Activated naive CD4-positive, alpha-beta T cell treated with anti-CD3 and anti-CD28 coated beads, Interleukin-2, amount 50 U/mL, for 72 hours (primary cell): Measurements from ENCODE around the gene PLAGL1. TPM values are rescaled to one million over a fixed set of nuclear protein-coding genes. Genes with fewer than 3 reads are reported as not detected.
"Not testable (repeated sequence)": the region's sequence is repeated elsewhere in the genome, so short reads cannot be mapped to it uniquely, and the experiment has no call there.

Experiments used
- ATAC-seq, 2 donors: fragments of 150-1000 bp; cut with Tn5 transposase; 2 replicates each; pipeline ENCODE4 v1.10.0; 2021; ENCODE audit warnings: mild to moderate bottlenecking in 2 of 2, moderate library complexity in 2 of 2
- DNase-seq, 2 donors: peaks; one replicate each; pipeline ENCODE4 v3.0.0; 2021 to 2022; ENCODE audit warnings: low spot score in 2 of 2
- H3K27ac Mint-ChIP-seq, 2 donors: one replicate each; pipeline ENCODE4 v1.8.0; 2022; ENCODE audit warnings: mild to moderate bottlenecking in 2 of 2, mixed read lengths in 2 of 2
- H3K36me3 Mint-ChIP-seq, 2 donors: one replicate each; pipeline ENCODE4 v1.8.0; 2022; ENCODE audit warnings: mixed read lengths in 2 of 2
- H3K9me3 Mint-ChIP-seq, 2 donors: one replicate each; pipeline ENCODE4 v1.8.0; 2022; ENCODE audit warnings: mixed read lengths in 2 of 2
- total RNA-seq, 2 donors: library from RNA; stranded (reverse); gene quantifications; one replicate each; pipeline ENCODE4 v1.2.3, GENCODE V29; 2022

The PLAGL1 gene
- total RNA-seq, 2 donors from 2014 or later: 11.0 to 18.8 TPM

DNA sequence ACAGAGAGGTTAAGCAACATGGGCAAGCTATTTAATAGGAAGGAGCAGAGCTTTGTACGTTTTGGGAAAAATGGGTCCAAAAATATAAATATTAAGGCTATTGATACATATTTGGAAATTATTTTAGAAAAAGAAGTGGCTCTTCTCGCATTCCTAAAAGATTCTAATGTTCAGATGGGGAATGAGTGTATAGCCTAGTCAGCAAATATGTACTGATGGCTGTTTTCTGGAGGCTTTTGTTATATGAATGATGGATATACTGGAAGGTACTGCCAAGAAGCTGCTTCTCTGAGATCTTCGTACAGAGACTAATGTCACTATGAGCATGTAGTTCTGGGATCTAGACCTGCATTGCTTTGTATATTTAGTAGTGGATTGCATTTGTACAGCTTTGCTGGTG is 71.7 kb downstream of the PLAGL1 start:
- no peak overlapping the region for H3K27ac Mint-ChIP-seq
- DNase-seq (no peak), ATAC-seq (no peak)
- H3K36me3 Mint-ChIP-seq: peaks cover 12 to 13% of the 10 kb centered on the region in 2 donors
- H3K9me3 Mint-ChIP-seq: peaks cover 4 to 11% of the 10 kb centered on the region in 2 donors

DNA sequence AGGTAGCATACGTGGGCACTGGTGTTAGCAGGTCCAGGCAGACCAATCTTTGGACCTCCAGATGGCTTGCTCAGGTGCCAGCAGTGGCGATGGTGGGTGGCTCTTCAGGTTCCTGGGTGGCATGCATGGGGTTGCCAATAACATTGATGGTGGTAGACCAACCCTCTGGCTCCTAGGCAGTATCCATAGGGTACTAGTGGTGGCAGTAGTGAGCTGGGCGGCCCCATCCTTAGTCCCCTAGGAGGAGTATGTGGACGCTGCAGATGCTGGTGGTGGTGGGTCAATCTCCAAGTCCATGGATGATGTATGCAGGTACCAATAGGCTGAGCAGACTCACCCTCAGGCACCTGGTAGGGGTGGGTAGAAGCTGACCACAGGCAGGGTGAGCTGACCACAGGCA is 73.2 kb downstream of the PLAGL1 start:
- peaks cover 9 to 18% of the 10 kb centered on the region in 2 donors for H3K9me3 Mint-ChIP-seq
- H3K36me3 Mint-ChIP-seq: peaks cover 18 to 20% of the 10 kb centered on the region in 2 donors
- no peak for DNase-seq
- ATAC-seq: no peak
- no peak overlapping the region for H3K27ac Mint-ChIP-seq

DNA sequence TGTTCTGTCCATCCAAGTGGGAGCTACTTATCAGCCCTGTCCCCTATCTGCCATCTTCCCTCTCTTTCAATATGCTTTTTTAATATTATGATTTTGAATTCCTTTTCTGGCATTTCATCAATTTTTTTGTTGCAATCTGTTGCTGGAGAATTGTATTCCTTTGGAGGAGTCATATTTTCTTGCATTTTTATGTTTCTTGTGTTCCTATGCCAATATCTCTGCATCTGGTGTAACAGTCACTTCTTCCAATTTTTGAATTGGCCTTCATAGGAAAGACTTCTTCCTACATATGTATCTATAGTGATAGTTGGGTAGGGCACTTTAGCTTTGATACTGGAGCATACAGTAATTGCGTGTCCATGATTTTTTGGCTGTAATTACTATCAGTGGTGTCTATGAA is 73.7 kb downstream of the PLAGL1 start:
- Mint-ChIP-seq H3K27ac (no peak overlapping the region), H3K9me3 (peaks cover 9 to 18% of the 10 kb centered on the region in 2 donors), H3K36me3 (peaks cover 18 to 21% of the 10 kb centered on the region in 2 donors)
- ATAC-seq: no peak
- no peak for DNase-seq

DNA sequence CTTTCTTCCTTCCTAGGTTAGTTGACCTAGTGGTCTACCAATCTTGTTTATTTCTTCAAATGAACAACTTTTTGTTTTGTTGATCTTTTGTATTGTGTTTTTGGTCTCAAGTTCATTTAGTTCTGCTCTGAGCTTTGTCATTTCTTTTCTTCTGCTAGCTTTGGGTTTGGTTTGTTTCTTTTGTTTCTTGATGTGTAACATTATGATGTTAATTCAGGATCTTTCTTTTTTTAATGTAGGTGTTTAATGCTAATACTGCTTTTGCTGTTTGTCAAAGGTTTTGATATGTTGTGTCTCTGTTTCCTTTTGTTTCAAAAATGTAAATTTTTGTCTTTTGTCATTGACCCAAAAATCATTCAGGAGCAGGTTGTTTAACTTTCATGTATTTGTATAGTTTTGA is 78.1 kb downstream of the PLAGL1 start:
- ATAC-seq: no peak
- DNase-seq: no peak
- peaks cover 9 to 22% of the 10 kb centered on the region in 2 donors for H3K9me3 Mint-ChIP-seq
- peaks cover 18 to 34% of the 10 kb centered on the region in 2 donors for H3K36me3 Mint-ChIP-seq
- no peak overlapping the region for H3K27ac Mint-ChIP-seq

DNA sequence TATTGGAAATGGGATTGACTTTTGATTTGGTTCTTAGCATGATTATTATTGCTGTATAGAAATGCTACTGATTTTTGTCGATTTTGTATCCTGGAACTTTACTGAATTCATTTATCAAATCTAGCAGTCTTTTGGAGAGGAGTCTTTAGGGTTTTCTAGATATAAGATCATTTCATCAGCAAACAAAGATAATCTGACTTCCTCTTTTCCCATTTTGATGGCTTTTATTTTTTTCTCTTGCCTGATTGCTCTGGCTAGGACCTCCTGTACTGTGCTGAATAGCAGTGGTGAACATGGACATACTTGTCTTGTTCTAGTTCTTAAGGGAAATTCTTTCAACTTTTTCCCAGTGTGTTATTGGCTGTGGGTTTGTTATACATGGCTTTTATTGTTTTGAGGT is 79.2 kb downstream of the PLAGL1 start:
- peaks cover 9 to 18% of the 10 kb centered on the region in 2 donors for H3K9me3 Mint-ChIP-seq
- peaks cover 18 to 34% of the 10 kb centered on the region in 2 donors for H3K36me3 Mint-ChIP-seq

DNA sequence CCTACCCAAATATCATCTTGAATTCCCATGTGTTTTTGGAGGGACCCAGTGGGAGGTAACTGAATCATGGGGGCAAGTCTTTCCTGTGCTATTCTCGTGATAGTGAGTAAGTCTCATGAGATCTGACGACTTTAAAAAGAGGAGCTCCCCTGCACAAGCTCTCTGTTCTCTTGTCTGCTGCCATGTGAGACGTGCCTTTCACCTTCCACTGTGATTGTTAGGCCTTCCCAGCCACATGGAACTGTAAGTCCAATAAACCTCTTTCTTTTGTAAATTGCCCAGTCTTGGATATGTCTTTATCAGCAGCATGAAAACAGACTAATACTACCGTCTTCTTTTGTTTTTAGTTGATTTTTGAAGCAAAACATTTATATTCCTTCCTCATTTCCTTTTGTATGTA is 91.0 kb downstream of the PLAGL1 start:
- not testable (repeated sequence) for H3K27ac Mint-ChIP-seq, ATAC-seq, DNase-seq
- peaks cover 14 to 23% of the 10 kb centered on the region in 2 donors for H3K36me3 Mint-ChIP-seq
- peaks cover 13 to 29% of the 10 kb centered on the region in 2 donors for H3K9me3 Mint-ChIP-seq

More for the DNA sequence above, 79.2 kb downstream of the PLAGL1 start:
- no peak for DNase-seq
- H3K27ac Mint-ChIP-seq: no peak overlapping the region
- no peak for ATAC-seq

DNA sequence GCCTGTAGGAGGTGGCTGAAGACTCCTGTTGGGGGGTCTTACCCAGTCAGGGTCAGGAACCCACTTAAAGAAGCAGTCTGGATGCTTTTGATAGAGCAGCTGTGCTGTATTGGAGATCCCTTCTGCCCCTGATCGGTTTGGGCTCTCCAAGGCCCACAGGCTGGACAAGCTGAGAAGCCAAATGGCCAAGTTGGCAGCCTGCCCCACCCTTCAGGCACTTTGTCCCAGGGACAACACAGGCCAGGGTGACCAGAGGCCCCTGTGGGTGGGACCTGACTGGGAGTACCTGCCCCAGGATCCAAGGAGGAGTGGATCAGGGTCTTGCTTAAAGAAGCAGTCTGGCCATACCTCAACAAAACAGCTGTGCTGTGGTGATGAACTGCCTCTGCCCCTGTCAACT is 95.4 kb downstream of the PLAGL1 start:
- Mint-ChIP-seq H3K36me3 (peaks cover 25 to 37% of the 10 kb centered on the region in 2 donors), H3K9me3 (peaks cover 20 to 32% of the 10 kb centered on the region in 2 donors), H3K27ac (no peak overlapping the region)
- DNase-seq (no peak), ATAC-seq (no peak)

DNA sequence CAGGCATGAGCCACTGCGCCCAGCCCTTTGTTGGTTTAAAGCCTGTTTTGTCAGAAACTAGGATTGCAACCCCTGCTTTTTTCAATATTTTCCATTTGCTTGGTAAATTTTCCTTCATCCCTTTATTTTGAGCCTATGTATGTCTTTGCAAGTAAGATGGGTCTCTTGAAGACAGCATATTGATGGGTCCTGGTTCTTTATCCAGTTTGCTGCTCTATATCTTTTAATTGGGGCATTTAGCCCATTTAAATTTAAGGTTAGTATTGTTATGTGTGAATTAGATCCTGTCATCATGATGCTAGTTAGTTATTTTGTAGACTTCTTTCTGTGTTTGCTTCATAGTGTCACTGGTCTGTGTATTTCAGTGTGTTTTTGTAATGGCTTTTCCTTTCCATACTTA is 97.0 kb downstream of the PLAGL1 start:
- Mint-ChIP-seq H3K36me3 (peaks cover 25 to 37% of the 10 kb centered on the region in 2 donors), H3K27ac (no peak overlapping the region), H3K9me3 (peaks cover 20 to 25% of the 10 kb centered on the region in 2 donors)
- ATAC-seq: no peak
- no peak for DNase-seq

DNA sequence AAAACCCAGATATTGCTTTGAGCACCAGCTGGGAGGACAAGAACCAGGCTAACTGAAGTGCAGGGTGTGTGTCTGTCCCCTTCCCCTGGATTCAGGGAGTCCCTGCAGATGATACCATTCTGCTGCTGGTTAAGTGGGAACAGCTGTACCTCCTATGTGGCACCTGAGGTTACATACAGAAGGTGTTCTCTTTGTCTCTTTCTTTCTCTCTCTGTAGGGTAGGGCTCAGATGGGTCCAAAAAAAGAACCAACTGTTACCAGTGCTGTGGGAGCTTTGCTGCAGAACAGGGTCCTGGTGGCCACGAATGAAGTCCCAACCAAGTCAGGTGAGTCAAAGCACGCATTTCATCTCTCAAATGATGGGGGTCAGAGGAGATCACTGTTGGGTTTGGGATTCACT is 105.2 kb downstream of the PLAGL1 start:
- Mint-ChIP-seq H3K36me3 (no peaks in the 10 kb centered on the region), H3K9me3 (no peaks in the 10 kb centered on the region), H3K27ac (no peak overlapping the region)
- no peak for ATAC-seq
- DNase-seq: no peak

DNA sequence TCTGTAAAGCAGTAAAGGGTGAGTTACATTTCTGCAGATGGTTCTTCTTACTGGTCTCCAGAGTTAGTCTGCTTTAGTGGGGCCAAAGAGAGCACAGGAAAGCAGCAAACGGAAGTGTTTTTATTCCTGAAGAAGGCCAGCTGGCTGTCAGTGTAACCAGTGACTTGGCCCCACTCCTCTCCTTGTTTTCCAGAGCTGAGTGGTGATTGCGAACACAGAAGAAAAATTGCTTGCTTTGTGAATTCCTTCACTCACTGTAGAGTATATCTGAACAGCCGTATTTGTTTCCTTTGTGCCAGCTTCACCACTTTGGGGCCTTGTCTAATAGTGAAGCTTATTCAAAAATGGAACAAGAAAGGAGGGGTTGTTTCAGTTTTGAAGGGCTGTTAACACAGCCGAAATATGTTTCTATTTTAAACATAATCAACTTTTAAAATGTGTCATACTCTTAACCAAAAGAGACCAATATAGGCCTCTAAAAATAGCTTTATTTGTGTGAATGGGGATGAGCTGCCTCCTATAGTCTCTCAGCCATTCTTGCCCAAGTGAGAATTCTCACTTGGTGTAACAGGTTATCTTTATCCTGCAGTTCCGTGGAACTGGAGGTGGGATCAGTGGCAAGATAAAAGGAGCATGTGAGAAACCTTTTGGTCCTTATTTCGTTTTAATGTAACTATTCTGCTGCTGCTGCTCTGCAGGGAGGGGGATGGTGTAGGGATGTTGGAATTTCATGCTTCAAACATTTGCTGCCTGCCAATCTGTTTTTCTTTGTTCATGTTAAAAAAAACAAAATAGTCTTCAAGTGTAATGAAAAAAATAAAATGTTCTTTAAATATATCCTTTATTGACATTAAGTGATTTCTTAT is 105.9 kb downstream of the PLAGL1 start:
- H3K9me3 Mint-ChIP-seq: no peaks in the 10 kb centered on the region
- DNase-seq (no peak), ATAC-seq (peak in 1 of 2 donors; percentile 82)
- no peaks in the 10 kb centered on the region for H3K36me3 Mint-ChIP-seq
- H3K27ac Mint-ChIP-seq: no peak overlapping the region

DNA sequence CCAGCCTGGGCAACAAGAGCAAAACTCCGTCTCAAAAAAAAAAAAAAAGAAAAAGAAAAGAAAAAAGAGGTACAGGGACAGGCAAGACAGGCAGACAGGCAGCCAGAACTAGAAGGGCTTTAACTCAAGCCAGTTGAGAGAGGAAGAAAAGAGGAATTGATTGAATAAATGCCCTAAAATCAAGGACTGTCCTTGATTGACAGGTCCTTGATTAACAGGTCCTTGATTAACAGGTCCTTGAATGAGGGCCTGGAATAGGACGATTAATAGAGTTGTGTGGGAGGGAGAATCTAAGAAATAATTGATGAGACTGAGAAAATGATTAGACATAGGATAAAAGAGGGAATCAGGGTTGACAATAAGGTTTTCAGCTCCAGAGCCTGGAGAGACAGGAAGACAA is 107.7 kb downstream of the PLAGL1 start:
- no peaks in the 10 kb centered on the region for H3K36me3 Mint-ChIP-seq
- H3K9me3 Mint-ChIP-seq: no peaks in the 10 kb centered on the region

DNA sequence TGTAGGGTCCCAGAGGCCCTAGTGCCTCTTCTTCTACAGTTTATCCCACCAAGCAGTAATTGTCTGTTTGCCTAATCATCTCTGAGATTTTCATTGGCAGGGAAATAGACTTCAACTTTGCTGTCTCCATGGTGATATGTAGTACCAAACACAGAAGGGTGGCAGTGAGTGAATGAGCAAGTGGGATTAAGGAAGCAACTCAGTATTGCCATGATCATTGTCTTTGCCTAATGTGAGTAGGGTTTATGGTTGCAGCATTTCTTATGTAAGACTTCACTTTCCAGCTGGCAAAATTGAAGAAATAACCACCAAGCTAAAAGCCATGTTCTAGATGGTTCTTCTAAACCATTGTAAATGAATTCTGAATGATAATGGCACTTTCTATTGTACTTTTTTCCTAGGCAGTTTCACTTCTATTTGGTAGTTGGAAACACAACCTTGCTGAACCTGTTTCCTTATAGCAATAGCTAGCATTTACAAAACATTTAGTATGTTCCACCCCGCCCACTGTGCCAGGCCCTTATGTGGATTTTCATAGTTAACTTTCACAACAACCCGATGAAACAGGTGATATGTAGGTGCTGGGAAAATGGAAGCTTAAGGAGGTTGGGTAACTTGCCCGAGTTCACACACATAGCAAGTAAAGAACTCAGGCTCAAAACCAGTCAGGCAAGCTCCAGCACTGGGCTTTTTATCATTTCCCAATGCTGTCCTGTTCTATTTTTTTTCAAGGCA is 111.8 kb downstream of the PLAGL1 start:
- Mint-ChIP-seq H3K9me3 (no peaks in the 10 kb centered on the region), H3K36me3 (no peaks in the 10 kb centered on the region), H3K27ac (no peak overlapping the region)
- no peak for DNase-seq
- ATAC-seq: no peak

More for the DNA sequence above, 107.7 kb downstream of the PLAGL1 start:
- ATAC-seq: no peak
- no peak overlapping the region for H3K27ac Mint-ChIP-seq
- no peak for DNase-seq

DNA sequence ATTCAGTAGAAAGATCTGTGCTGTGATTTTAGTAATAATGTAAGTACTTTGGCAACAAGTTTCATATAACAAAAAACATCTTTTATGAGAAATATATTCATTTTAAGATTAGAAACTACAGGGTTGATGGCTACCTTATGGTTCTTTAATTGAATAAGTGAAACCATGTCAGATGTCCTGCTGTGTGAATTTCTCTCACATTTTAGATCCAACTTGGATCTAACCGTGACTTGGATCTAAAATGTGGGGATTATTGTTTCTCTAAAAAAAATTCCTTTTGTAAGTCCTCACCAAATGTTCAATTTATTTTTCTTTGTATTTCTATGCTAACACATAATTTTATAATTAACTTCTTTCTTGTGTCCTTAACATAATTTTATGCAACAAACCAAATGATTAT is 113.4 kb downstream of the PLAGL1 start:
- no peak overlapping the region for H3K27ac Mint-ChIP-seq
- no peaks in the 10 kb centered on the region for H3K36me3 Mint-ChIP-seq
- no peaks in the 10 kb centered on the region for H3K9me3 Mint-ChIP-seq
- ATAC-seq (no peak), DNase-seq (no peak)

Other genes starting within 250 kb of the PLAGL1 start
- gene LTV1, start 164.9 kb downstream of the PLAGL1 start, total RNA-seq: 10 to 100 TPM; 24.8 to 30.0 TPM
- not detected for gene ZC2HC1B, start 143.8 kb downstream of the PLAGL1 start, total RNA-seq
- 100 to 1,000 TPM; 129 to 194 TPM for gene SF3B5, start 87.3 kb upstream of the PLAGL1 start, total RNA-seq
- 10 to 100 TPM; 23.3 to 24.6 TPM for gene STX11, start 142.3 kb upstream of the PLAGL1 start, total RNA-seq